IMR-90 (cell line): ENCODE results near the gene FICD. TPM values are rescaled to one million over a fixed set of nuclear protein-coding genes. Genes with fewer than 3 reads are reported as not detected.
A peak's percentile ranks its signal among the peaks of the same experiment; 100 is the strongest.

Experiments used
- ATAC-seq: fragments of 200-7000 bp; cut with Tn5 transposase; 2 replicates; pipeline ENCODE4 v1.9.1; 2020; ENCODE audit warnings: low read depth, mild to moderate bottlenecking, moderate library complexity
- BruUV-seq: library from RNA; stranded (reverse); fragments of 400-500 nt; replicated peaks from 2 replicates; lab custom pipeline; 2021; lab: Mats Ljungman, UMichigan
- CTCF ChIA-PET: fragments of 300-600 bp; formaldehyde crosslinking; extraction: SDS; loops from one replicate; lab custom pipeline; 2021; ENCODE audit warnings: antibody characterized with exemption; lab: Yijun Ruan, JAX
- POLR2A ChIA-PET: fragments of 300-600 bp; sonication (Branson Sonifier 250); formaldehyde crosslinking; loops from one replicate; lab custom pipeline; 2022; ENCODE audit warnings: antibody characterized with exemption; ENCODE audit not compliant: unreplicated experiment; lab: Charles Lee
- DNase-seq: peaks from one replicate; pipeline ENCODE4 v3.0.0; 2013
- H2AFZ ChIP-seq: replicated peaks from 2 replicates; pipeline ENCODE3; 2013; ENCODE audit warnings: low read length, mild to moderate bottlenecking; ENCODE audit not compliant: poor library complexity
- H2AK5ac ChIP-seq: 2 replicates; pipeline ENCODE4 v1.6.1; 2013; ENCODE audit warnings: low read depth, low read length, inconsistent platforms
- H2AK9ac ChIP-seq: replicated peaks from 2 replicates; pipeline ENCODE3; 2013; ENCODE audit warnings: mild to moderate bottlenecking, low read depth, low read length, moderate library complexity; ENCODE audit not compliant: poor library complexity
- H2BK120ac ChIP-seq: 2 replicates; pipeline ENCODE4 v1.6.1; 2013; ENCODE audit warnings: low read depth, low read length, inconsistent platforms
- H2BK15ac ChIP-seq: 3 replicates; pipeline ENCODE4 v1.6.1; 2013; ENCODE audit warnings: low read depth, low read length, inconsistent platforms
- H2BK20ac ChIP-seq: 2 replicates; pipeline ENCODE4 v1.6.1; 2013; ENCODE audit warnings: low read depth, mild to moderate bottlenecking, inconsistent platforms, low read length, moderate library complexity
- H2BK5ac ChIP-seq: 2 replicates; pipeline ENCODE4 v1.6.1; 2013; ENCODE audit warnings: mild to moderate bottlenecking, low read depth, low read length, inconsistent platforms; ENCODE audit not compliant: poor library complexity, severe bottlenecking
- H3K14ac ChIP-seq: replicated peaks from 2 replicates; pipeline ENCODE4 v1.6.1; 2013; ENCODE audit warnings: low read depth, low read length, inconsistent platforms
- H3K18ac ChIP-seq: 2 replicates; pipeline ENCODE4 v1.6.1; 2013; ENCODE audit warnings: low read depth, low read length, control low read depth
- H3K23ac ChIP-seq: 2 replicates; pipeline ENCODE4 v1.6.1; 2013; ENCODE audit warnings: low read depth, low read length, inconsistent platforms
- H3K27ac ChIP-seq: 2 replicates; pipeline ENCODE4 v1.5.1; 2013; ENCODE audit warnings: mild to moderate bottlenecking, control low read depth, low read length; ENCODE audit not compliant: insufficient read depth
- H3K27me3 ChIP-seq: 2 replicates; pipeline ENCODE4 v1.6.1; 2013; ENCODE audit warnings: low read length; ENCODE audit not compliant: control insufficient read depth, insufficient read depth
- H3K36me3 ChIP-seq: 2 replicates; pipeline ENCODE4 v1.6.1; 2013; ENCODE audit warnings: low read length, mixed read lengths; ENCODE audit not compliant: control insufficient read depth, insufficient read depth
- H3K4ac ChIP-seq: 2 replicates; pipeline ENCODE4 v1.6.1; 2013; ENCODE audit warnings: low read depth, low read length, inconsistent platforms
- H3K4me1 ChIP-seq: 2 replicates; pipeline ENCODE4 v1.6.1; 2013; ENCODE audit warnings: low read length, mixed read lengths; ENCODE audit not compliant: control insufficient read depth, insufficient read depth
- H3K4me2 ChIP-seq: 2 replicates; pipeline ENCODE4 v1.6.1; 2013; ENCODE audit warnings: low read depth, mild to moderate bottlenecking, control low read depth, low read length, moderate library complexity
- H3K4me3 ChIP-seq: 2 replicates; pipeline ENCODE4 v1.5.1; 2013; ENCODE audit warnings: low read depth, mild to moderate bottlenecking, control low read depth, low read length, moderate library complexity; ENCODE audit not compliant: insufficient read depth
- H3K56ac ChIP-seq: 2 replicates; pipeline ENCODE4 v1.6.1; 2013; ENCODE audit warnings: low read length, inconsistent platforms; ENCODE audit not compliant: insufficient read depth; ENCODE audit errors: extremely low read depth
- H3K79me1 ChIP-seq, 2 experiments: 2 replicates each; pipeline ENCODE4 v1.6.1; 2013; ENCODE audit warnings: low read length in 2 of 2, inconsistent platforms in 1 of 2, low read depth in 1 of 2
- H3K9ac ChIP-seq: 2 replicates; pipeline ENCODE4 v1.6.1; 2013; ENCODE audit warnings: low read depth, low read length, control low read depth
- H3K9me1 ChIP-seq: 2 replicates; pipeline ENCODE4 v1.6.1; 2013; ENCODE audit warnings: low read length, inconsistent platforms; ENCODE audit not compliant: insufficient read depth
- H3K9me3 ChIP-seq: 2 replicates; pipeline ENCODE4 v1.6.1; 2013; ENCODE audit warnings: low read length; ENCODE audit not compliant: control insufficient read depth, insufficient read depth
- H4K20me1 ChIP-seq: 2 replicates; pipeline ENCODE4 v1.6.1; 2013; ENCODE audit warnings: low read length, inconsistent platforms; ENCODE audit not compliant: insufficient read depth
- H4K5ac ChIP-seq: 2 replicates; pipeline ENCODE4 v1.6.1; 2013; ENCODE audit warnings: mild to moderate bottlenecking, low read depth, low read length, control low read depth
- H4K8ac ChIP-seq, 2 experiments: 2 replicates each; pipeline ENCODE4 v1.6.1; 2013; ENCODE audit warnings: low read depth in 2 of 2, low read length in 2 of 2, control low read depth in 1 of 2, inconsistent platforms in 1 of 2
- H4K91ac ChIP-seq: 2 replicates; pipeline ENCODE4 v1.6.1; 2013; ENCODE audit warnings: low read depth, low read length, inconsistent platforms; ENCODE audit not compliant: insufficient read depth
- CHD1 ChIP-seq: IDR thresholded peaks from 2 replicates; pipeline ENCODE4 v1.6.1; 2012; ENCODE audit warnings: low read depth, low read length, improper control_type of control experiment
- CTCF ChIP-seq: conservative IDR thresholded peaks from 2 replicates; pipeline ENCODE4 v1.5.1; 2012; ENCODE audit warnings: mild to moderate bottlenecking, low read depth, low read length, improper control_type of control experiment
- MAZ ChIP-seq: IDR thresholded peaks from 2 replicates; pipeline ENCODE4 v1.6.1; 2012; ENCODE audit warnings: low read depth, mild to moderate bottlenecking, low read length, improper control_type of control experiment, moderate library complexity, borderline replicate concordance
- POLR2A ChIP-seq: IDR thresholded peaks from 2 replicates; pipeline ENCODE4 v1.6.1; 2012; ENCODE audit warnings: mild to moderate bottlenecking, low read depth, low read length
- RAD21 ChIP-seq: IDR thresholded peaks from 2 replicates; pipeline ENCODE4 v1.6.1; 2012; ENCODE audit warnings: low read length, improper control_type of control experiment
- RFX5 ChIP-seq: IDR thresholded peaks from 2 replicates; pipeline ENCODE4 v1.8.0; 2012; ENCODE audit warnings: low read depth, mild to moderate bottlenecking, low read length, moderate library complexity
- SMC3 ChIP-seq: fragments of 150-350 bp; IDR thresholded peaks from 2 replicates; pipeline ENCODE4 v1.6.1; 2016; ENCODE audit warnings: low read depth, mild to moderate bottlenecking, antibody characterized with exemption, low read length, moderate library complexity
- USF2 ChIP-seq: fragments of 150-350 bp; IDR thresholded peaks from 2 replicates; pipeline ENCODE4 v1.6.1; 2017; ENCODE audit warnings: mild to moderate bottlenecking, antibody characterized with exemption, low read length, low read depth
- WGBS, 2 experiments: methylation state at CpG; one replicate each; pipeline versions ENCODE4 v1.1.5 to v1.1.7; 2013; ENCODE audit warnings: missing lambda C conversion rate in 2 of 2; ENCODE audit not compliant: insufficient read length in 1 of 2; ENCODE audit errors: extremely low coverage in 2 of 2; 5-methylcytosine and 5-hydroxymethylcytosine counted together
- dilution Hi-C: fragments of 300-500 bp; cut with HindIII; formaldehyde crosslinking; loops from one replicate; pipeline ENCODE4 v1.14.3; 2018; ENCODE audit warnings: low sequenced_read_pairs; ENCODE audit not compliant: unreplicated experiment
- in situ Hi-C: fragments of 300-500 bp; cut with MboI; formaldehyde crosslinking; loops from 3 replicates; pipeline ENCODE4 v1.14.3; 2019; ENCODE audit warnings: low sequenced_read_pairs, inconsistent platforms, mixed read lengths
- intact Hi-C: fragments of 100-400 bp; cut with micrococcal nuclease; formaldehyde crosslinking; loops from 2 replicates; pipeline ENCODE4 v1.10.0; 2022
- polyA plus RNA-seq, 3 experiments: library from polyadenylated mRNA; depleted of rRNA; stranded (reverse); fragments of >200 nt; gene quantifications; 2 replicates each; pipeline ENCODE4 v1.2.3, GENCODE V29; 2012; ENCODE audit warnings: low replicate concordance in 1 of 3
- total RNA-seq: library from RNA; depleted of rRNA; stranded (reverse); fragments of >200 nt; gene quantifications from 2 replicates; pipeline ENCODE4 v1.2.3, GENCODE V29; 2012

The FICD gene
- total and polyA plus RNA-seq, 2 of the 4 experiments (the other 2 are of a cell fraction) = 4.0 to 11.3 TPM

- H3K23ac ChIP-seq = no peak overlapping the region
- no peak overlapping the region for H3K4me3 ChIP-seq
- H3K9me1 ChIP-seq = peaks cover 5% of the 10 kb centered on the region; the same call in 1 of the 2 replicates
- ATAC-seq = no peak
- no peak overlapping the region for H3K27ac ChIP-seq
- peaks cover 5 to 14% of the 10 kb centered on the region in 2 experiments; a peak in 3 of 4 replicates for H3K79me1 ChIP-seq
- intact Hi-C loops (loop anchor here (1.0 to 5.0 kb wide), 4 partner anchors 520 to 836 kb away; no protein-coding TSS in a partner anchor), in situ Hi-C loops (loop anchor here (25.0 kb wide), 1 partner anchor 825 kb away; the partner anchor contains the start of gene PWP1), dilution Hi-C loops (no loop called here)
- H2AK5ac ChIP-seq = no peak overlapping the region
- H2BK15ac ChIP-seq = no peak overlapping the region
- BruUV-seq = no TSS peak
- H2BK5ac ChIP-seq = no peak overlapping the region
- H4K91ac ChIP-seq = no peak overlapping the region
- no peaks in the 10 kb centered on the region; the same call in 1 of the 2 replicates for H4K20me1 ChIP-seq
- WGBS, 2 experiments = 0% methylated on average over 1 of the region's 15 CpGs; no CpG with 5 or more reads in 1 of the 2 experiments
- H3K4me1 ChIP-seq = peaks cover 3% of the 10 kb centered on the region; the same call in 1 of the 2 replicates
- peak; percentile 65 for DNase-seq
- H2BK120ac ChIP-seq = no peak overlapping the region
- H3K56ac ChIP-seq = no peak overlapping the region
- H4K5ac ChIP-seq = no peak overlapping the region
- CTCF ChIA-PET = interaction anchor here (0.6 to 1.4 kb wide), 2 partner anchors 10 to 20 kb away, joined by 3 to 5 read pairs; no protein-coding TSS in a partner anchor
- no peak overlapping the region for H2AFZ ChIP-seq
- no peak overlapping the region for H3K9ac ChIP-seq
- TF ChIP-seq SMC3 (peak; percentile 56), CTCF (peak; percentile 81), RAD21 (peak; percentile 61), CHD1 (no peak), POLR2A (no peak), MAZ (no peak), USF2 (no peak), RFX5 (no peak)
- H2BK20ac ChIP-seq = no peak overlapping the region
- H2AK9ac ChIP-seq = no peak overlapping the region
- H3K18ac ChIP-seq = no peak overlapping the region
- H3K14ac ChIP-seq = no peak overlapping the region
- no peaks in the 10 kb centered on the region for H3K9me3 ChIP-seq
- H3K36me3 ChIP-seq = no peaks in the 10 kb centered on the region
- POLR2A ChIA-PET = no interaction called here
- no peak overlapping the region for H4K8ac ChIP-seq
- no peak overlapping the region for H3K4ac ChIP-seq
- H3K4me2 ChIP-seq = peak overlapping the region; percentile 24; the same call in 1 of the 2 replicates
- H3K27me3 ChIP-seq = no peaks in the 10 kb centered on the region; the same call in 1 of the 2 replicates
Observed at GRCh38 chr12:108511633-108512540, 3.2 kb upstream of the FICD start.
